Activated effector memory CD4-positive, alpha-beta T cell treated with Interleukin-2 at 50 U/mL for 16 hours (primary cell): ENCODE data around the gene HK2.
A peak's percentile ranks its signal among the peaks of the same experiment; 100 is the strongest.
"Not testable (repeated sequence)": the region's sequence is repeated elsewhere in the genome, so short reads cannot be mapped to it uniquely, and the experiment has no call there.

ENCODE experiments used
- DNase-seq: peaks from one replicate; pipeline ENCODE4 v3.0.0-alpha.2; 2020

Gene HK2

GRCh38 chr2:74833418-74834233, at the start of gene HK2:
Gene HK2 (plus strand): TSS chr2:74834127. CDS start chr2:74834581, 454 bp downstream.
- DNase-seq, result peak; percentile 68

- DNase-seq, result no peak
Measured at GRCh38 chr2:74789271-74789670, 44.7 kb upstream of the HK2 start.

GRCh38 chr2:74792282-74792681, 41.6 kb upstream of the HK2 start:
- DNase-seq, result no peak

GRCh38 chr2:74794878-74795277, 39.0 kb upstream of the HK2 start:
- DNase-seq, result not testable (repeated sequence)

- no peak for DNase-seq
Measured at GRCh38 chr2:74806355-74806839, 27.5 kb upstream of the HK2 start.

GRCh38 chr2:74806920-74807319, 27.0 kb upstream of the HK2 start:
- DNase-seq, result no peak

GRCh38 chr2:74812787-74813590, 20.9 kb upstream of the HK2 start:
- no peak for DNase-seq

GRCh38 chr2:74814102-74814501, 19.8 kb upstream of the HK2 start:
- no peak for DNase-seq

GRCh38 chr2:74815941-74816340, 18.0 kb upstream of the HK2 start:
- DNase-seq, result no peak

GRCh38 chr2:74816540-74817303, 17.2 kb upstream of the HK2 start:
- no peak for DNase-seq

- DNase-seq, result no peak
Measured at GRCh38 chr2:74817304-74817675, 16.6 kb upstream of the HK2 start.

- DNase-seq, result no peak
Measured at GRCh38 chr2:74819702-74820101, 14.2 kb upstream of the HK2 start.

- DNase-seq, result no peak
Measured at GRCh38 chr2:74821177-74822126, 12.5 kb upstream of the HK2 start.

GRCh38 chr2:74822771-74823566, 11.0 kb upstream of the HK2 start:
- DNase-seq, result no peak

GRCh38 chr2:74824679-74825078, 9.2 kb upstream of the HK2 start:
- DNase-seq, result no peak

GRCh38 chr2:74828543-74828942, 5.4 kb upstream of the HK2 start:
- DNase-seq, result no peak

GRCh38 chr2:74831693-74832530, 2.0 kb upstream of the HK2 start:
- no peak for DNase-seq

GRCh38 chr2:74834234-74834791, 386 bp downstream of the HK2 start:
- not testable (repeated sequence) for DNase-seq

- DNase-seq, result peak; percentile 35
Measured at GRCh38 chr2:74834792-74835755, 1.1 kb downstream of the HK2 start.
